Stomach (tissue), 4 donors: ENCODE results near the gene CBLC.

Experiments
- CTCF ChIP-seq, 7 experiments: fragments of 450-650 bp in 4 of 7; fragments of 200-600 bp in 3 of 7; sonication (generic) in 3 of 7; IDR thresholded peaks; one replicate each; pipeline ENCODE4 v1.5.1; 2016 to 2019; ENCODE audit warnings: antibody characterized with exemption in 7 of 7, control low read depth in 2 of 7, mild to moderate bottlenecking in 1 of 7
- POLR2AphosphoS5 ChIP-seq, 3 donors: sonication (generic); formaldehyde crosslinking; IDR thresholded peaks; one replicate each; pipeline ENCODE4 v1.6.1; 2016; ENCODE audit warnings: antibody characterized with exemption in 3 of 3

GRCh38 chr19:44812142-44812718, 34.5 kb downstream of the CBLC start:
- TF ChIP-seq CTCF (IDR thresholded peaks at IDR 0.05): no peak
- TF ChIP-seq POLR2AphosphoS5 (IDR thresholded peaks at IDR 0.05): no peak
